GM12878 (cell line): ENCODE data around the gene KIAA1217.

Experiments used
- HDAC6 ChIP-seq: fragments of 200-600 bp; sonication (generic); IDR thresholded peaks from one replicate; pipeline ENCODE4 v1.8.0; 2017; ENCODE audit warnings: antibody characterized with exemption; ENCODE audit not compliant: unreplicated experiment
- MXI1 ChIP-seq: fragments of 150-350 bp; IDR thresholded peaks from 2 replicates; pipeline ENCODE4 v1.6.1; 2011; ENCODE audit warnings: low read depth, mild to moderate bottlenecking, inconsistent platforms, low read length, improper control_type of control experiment
- MYC ChIP-seq: IDR thresholded peaks from 2 replicates; pipeline ENCODE4 v1.6.1; 2011; ENCODE audit warnings: mild to moderate bottlenecking, low read length, moderate library complexity, inconsistent platforms; ENCODE audit not compliant: insufficient read depth, insufficient replicate concordance, insufficient read length, severe bottlenecking
- POLR2A ChIP-seq: IDR thresholded peaks from 2 replicates; pipeline ENCODE4 v1.6.1; 2011; ENCODE audit warnings: low read depth, mild to moderate bottlenecking, low read length
- POLR2AphosphoS5 ChIP-seq: IDR thresholded peaks from 2 replicates; pipeline ENCODE4 v1.6.1; 2011; ENCODE audit warnings: mild to moderate bottlenecking, low read length, inconsistent platforms
- SP1 ChIP-seq: IDR thresholded peaks from one replicate; pipeline ENCODE4 v1.6.1; 2011; ENCODE audit warnings: low read depth, low read length
- SUZ12 ChIP-seq: fragments of 200-600 bp; sonication (generic); IDR thresholded peaks from one replicate; pipeline ENCODE4 v1.6.1; 2018; ENCODE audit warnings: antibody characterized with exemption, mild to moderate bottlenecking; ENCODE audit not compliant: unreplicated experiment
- TAF1 ChIP-seq: IDR thresholded peaks from 2 replicates; pipeline ENCODE4 v1.6.1; 2011; ENCODE audit warnings: mild to moderate bottlenecking, low read depth, low read length, borderline replicate concordance
- TBL1XR1 ChIP-seq: IDR thresholded peaks from 2 replicates; pipeline ENCODE4 v1.6.1; 2012; ENCODE audit warnings: low read depth, low read length, improper control_type of control experiment
- YY1 ChIP-seq: IDR thresholded peaks from 2 replicates; pipeline ENCODE4 v1.6.1; 2011; ENCODE audit warnings: low read depth, mild to moderate bottlenecking, low read length
- TF ChIP-seq, protein P1 (sequence below), 3 experiments: IDR thresholded peaks in 2 of 3; conservative IDR thresholded peaks in 1 of 3; 2 replicates each; pipeline ENCODE4 v1.5.1; 2011; ENCODE audit warnings: low read depth in 3 of 3, low read length in 3 of 3, mild to moderate bottlenecking in 3 of 3, control low read depth in 2 of 3, moderate library complexity in 2 of 3, inconsistent platforms in 1 of 3, mixed read lengths in 1 of 3; ENCODE audit not compliant: control insufficient read depth in 2 of 3, insufficient read depth in 1 of 3; ENCODE audit errors: extremely low read depth in 1 of 3
- TF ChIP-seq, protein P2 (sequence below): fragments of 450-650 bp; IDR thresholded peaks from 2 replicates; pipeline ENCODE4 v1.6.1; 2017; ENCODE audit warnings: antibody characterized with exemption, mild to moderate bottlenecking, moderate library complexity

- no peak for TF ChIP-seq SP1
- no peak for TF ChIP-seq TBL1XR1
- TF ChIP-seq TAF1: no peak
- TF ChIP-seq YY1: no peak
- TF ChIP-seq, protein P1, sequence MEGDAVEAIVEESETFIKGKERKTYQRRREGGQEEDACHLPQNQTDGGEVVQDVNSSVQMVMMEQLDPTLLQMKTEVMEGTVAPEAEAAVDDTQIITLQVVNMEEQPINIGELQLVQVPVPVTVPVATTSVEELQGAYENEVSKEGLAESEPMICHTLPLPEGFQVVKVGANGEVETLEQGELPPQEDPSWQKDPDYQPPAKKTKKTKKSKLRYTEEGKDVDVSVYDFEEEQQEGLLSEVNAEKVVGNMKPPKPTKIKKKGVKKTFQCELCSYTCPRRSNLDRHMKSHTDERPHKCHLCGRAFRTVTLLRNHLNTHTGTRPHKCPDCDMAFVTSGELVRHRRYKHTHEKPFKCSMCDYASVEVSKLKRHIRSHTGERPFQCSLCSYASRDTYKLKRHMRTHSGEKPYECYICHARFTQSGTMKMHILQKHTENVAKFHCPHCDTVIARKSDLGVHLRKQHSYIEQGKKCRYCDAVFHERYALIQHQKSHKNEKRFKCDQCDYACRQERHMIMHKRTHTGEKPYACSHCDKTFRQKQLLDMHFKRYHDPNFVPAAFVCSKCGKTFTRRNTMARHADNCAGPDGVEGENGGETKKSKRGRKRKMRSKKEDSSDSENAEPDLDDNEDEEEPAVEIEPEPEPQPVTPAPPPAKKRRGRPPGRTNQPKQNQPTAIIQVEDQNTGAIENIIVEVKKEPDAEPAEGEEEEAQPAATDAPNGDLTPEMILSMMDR (IDR thresholded peaks at IDR 0.05 in 2 of 3, conservative IDR thresholded peaks at IDR 0.05 in 1 of 3; ENCODE audit: control insufficient read depth in 2 of 3, extremely low read depth in 1 of 3, insufficient read depth in 1 of 3, low read depth in 3 of 3, low read length in 3 of 3): peak; percentile 69 to 80 (median 77)
- TF ChIP-seq MYC: no peak
- TF ChIP-seq, protein P2, sequence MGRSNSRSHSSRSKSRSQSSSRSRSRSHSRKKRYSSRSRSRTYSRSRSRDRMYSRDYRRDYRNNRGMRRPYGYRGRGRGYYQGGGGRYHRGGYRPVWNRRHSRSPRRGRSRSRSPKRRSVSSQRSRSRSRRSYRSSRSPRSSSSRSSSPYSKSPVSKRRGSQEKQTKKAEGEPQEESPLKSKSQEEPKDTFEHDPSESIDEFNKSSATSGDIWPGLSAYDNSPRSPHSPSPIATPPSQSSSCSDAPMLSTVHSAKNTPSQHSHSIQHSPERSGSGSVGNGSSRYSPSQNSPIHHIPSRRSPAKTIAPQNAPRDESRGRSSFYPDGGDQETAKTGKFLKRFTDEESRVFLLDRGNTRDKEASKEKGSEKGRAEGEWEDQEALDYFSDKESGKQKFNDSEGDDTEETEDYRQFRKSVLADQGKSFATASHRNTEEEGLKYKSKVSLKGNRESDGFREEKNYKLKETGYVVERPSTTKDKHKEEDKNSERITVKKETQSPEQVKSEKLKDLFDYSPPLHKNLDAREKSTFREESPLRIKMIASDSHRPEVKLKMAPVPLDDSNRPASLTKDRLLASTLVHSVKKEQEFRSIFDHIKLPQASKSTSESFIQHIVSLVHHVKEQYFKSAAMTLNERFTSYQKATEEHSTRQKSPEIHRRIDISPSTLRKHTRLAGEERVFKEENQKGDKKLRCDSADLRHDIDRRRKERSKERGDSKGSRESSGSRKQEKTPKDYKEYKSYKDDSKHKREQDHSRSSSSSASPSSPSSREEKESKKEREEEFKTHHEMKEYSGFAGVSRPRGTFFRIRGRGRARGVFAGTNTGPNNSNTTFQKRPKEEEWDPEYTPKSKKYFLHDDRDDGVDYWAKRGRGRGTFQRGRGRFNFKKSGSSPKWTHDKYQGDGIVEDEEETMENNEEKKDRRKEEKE: no peak
- no peak for TF ChIP-seq MXI1
- no peak for TF ChIP-seq SUZ12
- TF ChIP-seq HDAC6: no peak
- no peak for TF ChIP-seq POLR2AphosphoS5
- no peak for TF ChIP-seq POLR2A
Observed at GRCh38 chr10:24518981-24519597, 310.2 kb downstream of the KIAA1217 start.
